Measurements from ENCODE around the gene INTS6.

Gene INTS6

DNA sequence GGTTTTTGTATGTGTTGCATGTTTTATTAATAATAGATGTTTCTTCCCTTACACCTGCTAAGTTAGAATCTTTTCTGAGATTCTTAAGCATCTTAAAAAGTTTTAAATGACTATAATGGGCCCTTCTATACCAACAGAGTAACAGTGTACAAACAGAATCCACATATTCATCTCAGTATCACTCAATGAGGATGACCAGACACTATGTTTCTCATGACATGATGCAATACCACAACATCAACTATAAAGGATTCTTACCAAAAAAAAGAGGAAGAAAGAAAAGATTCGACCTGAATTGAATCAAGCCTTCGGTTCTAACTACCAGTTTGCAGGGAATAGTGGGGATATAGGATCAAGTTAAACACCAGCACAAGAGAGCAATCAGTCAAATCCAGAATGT lies 56.5 kb downstream of the INTS6 start:
- in situ Hi-C loops (cut with HindIII; ENCODE audit: low pct_ligation_motif_present, low sequenced_read_pairs) = no loop called here
- H3K27ac ChIP-seq = no peak overlapping the region
- TF ChIP-seq, protein P1, sequence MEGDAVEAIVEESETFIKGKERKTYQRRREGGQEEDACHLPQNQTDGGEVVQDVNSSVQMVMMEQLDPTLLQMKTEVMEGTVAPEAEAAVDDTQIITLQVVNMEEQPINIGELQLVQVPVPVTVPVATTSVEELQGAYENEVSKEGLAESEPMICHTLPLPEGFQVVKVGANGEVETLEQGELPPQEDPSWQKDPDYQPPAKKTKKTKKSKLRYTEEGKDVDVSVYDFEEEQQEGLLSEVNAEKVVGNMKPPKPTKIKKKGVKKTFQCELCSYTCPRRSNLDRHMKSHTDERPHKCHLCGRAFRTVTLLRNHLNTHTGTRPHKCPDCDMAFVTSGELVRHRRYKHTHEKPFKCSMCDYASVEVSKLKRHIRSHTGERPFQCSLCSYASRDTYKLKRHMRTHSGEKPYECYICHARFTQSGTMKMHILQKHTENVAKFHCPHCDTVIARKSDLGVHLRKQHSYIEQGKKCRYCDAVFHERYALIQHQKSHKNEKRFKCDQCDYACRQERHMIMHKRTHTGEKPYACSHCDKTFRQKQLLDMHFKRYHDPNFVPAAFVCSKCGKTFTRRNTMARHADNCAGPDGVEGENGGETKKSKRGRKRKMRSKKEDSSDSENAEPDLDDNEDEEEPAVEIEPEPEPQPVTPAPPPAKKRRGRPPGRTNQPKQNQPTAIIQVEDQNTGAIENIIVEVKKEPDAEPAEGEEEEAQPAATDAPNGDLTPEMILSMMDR (IDR thresholded peaks at IDR 0.05; ENCODE audit: low read depth, low read length, missing control alignments) = no peak
- no peak for DNase-seq
- H3K27me3 ChIP-seq (replicated peaks) = no peaks in the 10 kb centered on the region
- H3K4me3 ChIP-seq (ENCODE audit: low read depth, low read length) = no peak overlapping the region
- peaks cover 5% of the 10 kb centered on the region for H3K36me3 ChIP-seq (replicated peaks)

DNA sequence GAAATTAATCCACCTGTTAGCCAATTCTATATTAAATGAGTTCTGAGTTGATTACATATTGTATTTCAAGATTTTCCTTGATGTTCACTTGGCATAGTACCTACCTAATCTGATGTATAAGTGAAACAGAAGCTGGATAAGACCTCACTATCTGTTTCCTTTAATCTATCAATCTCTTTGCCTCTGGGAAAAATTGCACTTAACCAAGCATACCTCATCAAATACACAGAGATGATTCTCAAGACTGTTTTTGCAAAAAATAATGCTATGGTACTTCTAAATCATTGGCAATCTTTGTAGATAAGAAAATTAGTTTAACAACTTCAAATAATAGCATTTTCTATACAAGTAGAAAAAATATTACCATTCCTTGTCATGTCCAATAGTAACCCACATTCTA lies 58.1 kb downstream of the INTS6 start:
- Histone ChIP-seq H3K27me3 (replicated peaks) (no peaks in the 10 kb centered on the region), H3K27ac (no peak overlapping the region), H3K4me3 (ENCODE audit: low read depth, low read length) (no peak overlapping the region), H3K36me3 (replicated peaks) (peaks cover 5% of the 10 kb centered on the region)
- DNase-seq = no peak
- in situ Hi-C loops (cut with HindIII; ENCODE audit: low pct_ligation_motif_present, low sequenced_read_pairs) = no loop called here
- TF ChIP-seq, protein P1 (IDR thresholded peaks at IDR 0.05; ENCODE audit: low read depth, low read length, missing control alignments) = no peak

DNA sequence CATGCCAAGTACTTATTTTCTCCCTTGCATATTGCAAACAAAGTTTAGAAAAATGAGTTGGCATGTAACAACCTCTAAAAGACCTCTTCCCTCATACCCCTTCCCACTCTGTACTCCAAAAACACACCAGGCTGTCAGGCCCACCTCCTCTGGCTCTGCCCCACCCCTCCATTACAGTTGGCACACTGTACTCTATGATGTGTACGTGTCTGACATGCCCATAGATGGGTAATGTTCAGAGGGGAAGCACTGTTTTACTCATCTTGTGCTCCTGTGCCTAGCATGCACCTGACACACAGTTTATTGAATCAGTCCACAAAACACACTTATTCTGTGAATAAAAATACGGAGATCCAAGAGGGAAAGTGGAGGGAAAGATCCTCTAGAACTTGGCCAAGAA lies 67.7 kb downstream of the INTS6 start:
- Histone ChIP-seq H3K27ac (no peak overlapping the region), H3K4me3 (ENCODE audit: low read depth, low read length) (no peak overlapping the region), H3K36me3 (replicated peaks) (peaks cover 4% of the 10 kb centered on the region), H3K27me3 (replicated peaks) (no peaks in the 10 kb centered on the region)
- TF ChIP-seq, protein P1 (IDR thresholded peaks at IDR 0.05; ENCODE audit: low read depth, low read length, missing control alignments) = no peak
- no peak for DNase-seq
- in situ Hi-C loops (cut with HindIII; ENCODE audit: low pct_ligation_motif_present, low sequenced_read_pairs) = no loop called here

DNA sequence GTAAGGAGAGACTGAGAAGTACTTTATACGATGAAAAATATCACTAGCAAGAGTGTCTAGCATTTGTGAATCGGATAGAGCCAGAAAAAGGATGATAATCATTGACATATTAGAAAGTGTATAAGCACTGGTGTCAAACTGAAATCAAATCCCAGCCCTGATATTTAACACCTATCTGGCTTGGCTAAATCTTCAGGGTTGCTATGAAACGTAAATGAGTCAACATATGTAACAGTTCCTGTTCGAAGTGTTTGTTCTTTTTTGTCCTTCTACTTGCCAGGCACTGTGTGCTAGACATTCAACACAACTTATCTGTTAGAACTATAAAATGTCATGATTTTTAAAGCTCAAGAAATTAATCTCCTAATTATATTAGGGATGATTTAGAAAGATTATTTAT lies 72.6 kb downstream of the INTS6 start:
- in situ Hi-C loops (cut with HindIII; ENCODE audit: low pct_ligation_motif_present, low sequenced_read_pairs) = no loop called here
- DNase-seq = peak; percentile 39
- no peak overlapping the region for H3K4me3 ChIP-seq (ENCODE audit: low read depth, low read length)
- H3K27ac ChIP-seq = no peak overlapping the region
- no peaks in the 10 kb centered on the region for H3K27me3 ChIP-seq (replicated peaks)
- TF ChIP-seq, protein P1 (IDR thresholded peaks at IDR 0.05; ENCODE audit: low read depth, low read length, missing control alignments) = no peak
- peaks cover 19% of the 10 kb centered on the region for H3K36me3 ChIP-seq (replicated peaks)

DNA sequence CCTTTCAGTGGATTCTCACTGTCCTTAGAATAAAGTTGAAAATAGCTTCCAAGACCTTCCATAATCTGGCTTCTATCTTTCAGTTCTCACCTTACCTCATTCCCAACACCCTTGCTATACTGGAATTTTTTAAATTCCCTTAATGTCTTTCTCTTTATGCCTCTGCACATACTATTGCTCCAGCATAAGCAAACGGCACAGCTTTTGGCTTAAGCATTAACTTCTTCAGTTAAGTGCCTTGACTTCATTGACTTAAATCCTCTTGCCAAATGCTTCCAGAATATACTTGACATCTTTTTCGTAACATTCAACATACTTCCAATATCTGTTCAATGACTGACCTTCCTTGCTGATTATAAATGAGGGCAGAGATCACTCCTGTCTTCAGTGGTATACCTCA lies 79.4 kb downstream of the INTS6 start:
- Histone ChIP-seq H3K27ac (no peak overlapping the region), H3K4me3 (ENCODE audit: low read depth, low read length) (no peak overlapping the region), H3K36me3 (replicated peaks) (peaks cover 42% of the 10 kb centered on the region), H3K27me3 (replicated peaks) (no peaks in the 10 kb centered on the region)
- no peak for DNase-seq
- TF ChIP-seq, protein P1 (IDR thresholded peaks at IDR 0.05; ENCODE audit: low read depth, low read length, missing control alignments) = no peak
- in situ Hi-C loops (cut with HindIII; ENCODE audit: low pct_ligation_motif_present, low sequenced_read_pairs) = no loop called here

DNA sequence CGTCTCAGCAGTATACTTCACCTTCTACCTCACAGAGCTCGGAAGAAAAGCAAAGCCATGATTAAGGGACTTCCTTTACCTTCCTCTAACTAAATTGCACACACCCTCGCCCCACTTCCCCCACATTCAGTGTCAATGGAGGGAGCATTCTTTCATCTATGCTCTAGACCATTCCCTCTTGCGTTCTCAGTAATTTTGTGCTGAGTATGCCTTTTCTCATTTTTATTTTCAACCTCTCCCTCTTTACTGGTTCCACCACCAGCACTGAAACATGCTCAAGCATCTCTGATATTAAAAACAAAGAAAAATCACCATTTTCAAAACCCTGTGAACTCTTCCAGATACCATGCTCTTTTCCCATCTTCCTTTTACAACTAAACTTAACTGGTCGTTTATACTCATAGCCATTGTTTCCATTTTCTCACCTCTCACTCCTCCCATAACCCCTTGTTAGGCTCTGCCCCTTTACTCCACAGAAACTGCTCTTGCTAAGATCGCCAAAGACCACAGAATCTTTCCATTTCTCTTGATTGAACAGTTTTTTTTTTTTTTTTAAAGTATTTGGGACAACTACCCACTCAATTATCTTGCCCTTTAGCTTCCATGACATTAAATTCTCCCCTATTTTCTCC lies 81.0 kb downstream of the INTS6 start:
- in situ Hi-C loops (cut with HindIII; ENCODE audit: low pct_ligation_motif_present, low sequenced_read_pairs) = no loop called here
- no peak overlapping the region for H3K4me3 ChIP-seq (ENCODE audit: low read depth, low read length)
- peaks cover 39% of the 10 kb centered on the region for H3K36me3 ChIP-seq (replicated peaks)
- TF ChIP-seq, protein P1 (IDR thresholded peaks at IDR 0.05; ENCODE audit: low read depth, low read length, missing control alignments) = no peak
- no peak for DNase-seq
- no peak overlapping the region for H3K27ac ChIP-seq
- H3K27me3 ChIP-seq (replicated peaks) = no peaks in the 10 kb centered on the region

Measured in brain microvascular endothelial cell (primary cell).